RWPE2 (cell line): Measurements from ENCODE around the gene ZNF317.

ENCODE experiments used
- ATAC-seq: fragments of 200-7000 bp; cut with Tn5 transposase; 3 replicates; pipeline ENCODE4 v1.9.1; 2021; ENCODE audit warnings: low read depth
- DNase-seq: peaks from one replicate; pipeline ENCODE4 v3.0.0-alpha.2; 2020; ENCODE audit warnings: low spot score
- H3K27ac ChIP-seq: fragments of 450-650 bp; 2 replicates; pipeline ENCODE4 v1.5.1; 2017; ENCODE audit warnings: mild to moderate bottlenecking; ENCODE audit not compliant: poor library complexity, severe bottlenecking
- H3K27me3 ChIP-seq: fragments of 250-450 bp; sonication (Bioruptor Pico); 2 replicates; pipeline ENCODE4 v1.5.1; 2021; ENCODE audit warnings: mild to moderate bottlenecking, moderate library complexity; ENCODE audit not compliant: insufficient read depth, poor library complexity, severe bottlenecking
- H3K36me3 ChIP-seq: fragments of 250-450 bp; sonication (Bioruptor Pico); 2 replicates; pipeline ENCODE4 v1.5.1; 2020; ENCODE audit warnings: low read depth, mild to moderate bottlenecking, moderate library complexity
- H3K4me1 ChIP-seq: fragments of 250-450 bp; sonication (Bioruptor Pico); 2 replicates; pipeline ENCODE4 v1.5.1; 2021; ENCODE audit warnings: mild to moderate bottlenecking, moderate library complexity; ENCODE audit not compliant: insufficient read depth, poor library complexity, severe bottlenecking
- H3K4me3 ChIP-seq: fragments of 250-450 bp; sonication (Bioruptor Pico); 2 replicates; pipeline ENCODE4 v1.5.1; 2021; ENCODE audit warnings: mild to moderate bottlenecking, moderate library complexity; ENCODE audit not compliant: severe bottlenecking
- H3K9me3 ChIP-seq: fragments of 250-450 bp; sonication (Bioruptor Pico); 2 replicates; pipeline ENCODE4 v1.5.1; 2021; ENCODE audit warnings: mild to moderate bottlenecking, moderate library complexity; ENCODE audit not compliant: severe bottlenecking
- TF ChIP-seq, protein P1 (sequence below): fragments of 450-650 bp; IDR thresholded peaks from one replicate; pipeline ENCODE4 v1.5.1; 2017; ENCODE audit warnings: mild to moderate bottlenecking, moderate library complexity; ENCODE audit not compliant: poor library complexity, severe bottlenecking

The ZNF317 gene

DNA sequence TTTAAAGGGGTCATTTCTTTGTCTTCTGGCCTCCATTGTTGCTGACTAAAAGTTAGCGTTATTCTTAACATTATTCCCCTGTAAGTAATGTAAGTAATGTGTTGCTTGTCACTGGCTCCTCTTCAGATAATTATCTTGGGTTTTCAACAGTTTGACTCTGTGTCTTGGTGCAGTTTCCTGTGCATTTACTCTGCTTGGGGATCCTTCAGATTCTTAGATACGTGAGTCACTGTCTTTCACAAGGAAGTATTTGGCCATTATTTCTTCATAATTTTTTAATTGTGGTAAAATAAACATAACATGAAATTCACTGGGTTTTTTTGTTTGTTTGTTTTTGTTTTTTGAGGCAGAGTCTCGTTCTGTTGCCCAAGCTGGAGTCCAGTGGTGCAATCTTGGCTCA is 25.1 kb downstream of the ZNF317 start:
- H3K9me3 ChIP-seq = no peaks in the 10 kb centered on the region
- ATAC-seq = no peak
- no peaks in the 10 kb centered on the region for H3K27me3 ChIP-seq
- TF ChIP-seq, protein P1, sequence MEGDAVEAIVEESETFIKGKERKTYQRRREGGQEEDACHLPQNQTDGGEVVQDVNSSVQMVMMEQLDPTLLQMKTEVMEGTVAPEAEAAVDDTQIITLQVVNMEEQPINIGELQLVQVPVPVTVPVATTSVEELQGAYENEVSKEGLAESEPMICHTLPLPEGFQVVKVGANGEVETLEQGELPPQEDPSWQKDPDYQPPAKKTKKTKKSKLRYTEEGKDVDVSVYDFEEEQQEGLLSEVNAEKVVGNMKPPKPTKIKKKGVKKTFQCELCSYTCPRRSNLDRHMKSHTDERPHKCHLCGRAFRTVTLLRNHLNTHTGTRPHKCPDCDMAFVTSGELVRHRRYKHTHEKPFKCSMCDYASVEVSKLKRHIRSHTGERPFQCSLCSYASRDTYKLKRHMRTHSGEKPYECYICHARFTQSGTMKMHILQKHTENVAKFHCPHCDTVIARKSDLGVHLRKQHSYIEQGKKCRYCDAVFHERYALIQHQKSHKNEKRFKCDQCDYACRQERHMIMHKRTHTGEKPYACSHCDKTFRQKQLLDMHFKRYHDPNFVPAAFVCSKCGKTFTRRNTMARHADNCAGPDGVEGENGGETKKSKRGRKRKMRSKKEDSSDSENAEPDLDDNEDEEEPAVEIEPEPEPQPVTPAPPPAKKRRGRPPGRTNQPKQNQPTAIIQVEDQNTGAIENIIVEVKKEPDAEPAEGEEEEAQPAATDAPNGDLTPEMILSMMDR = no peak
- no peak for DNase-seq
- H3K36me3 ChIP-seq = peaks cover 55% of the 10 kb centered on the region
- H3K27ac ChIP-seq = no peak overlapping the region
- no peaks in the 10 kb centered on the region for H3K4me1 ChIP-seq
- H3K4me3 ChIP-seq = no peak overlapping the region

DNA sequence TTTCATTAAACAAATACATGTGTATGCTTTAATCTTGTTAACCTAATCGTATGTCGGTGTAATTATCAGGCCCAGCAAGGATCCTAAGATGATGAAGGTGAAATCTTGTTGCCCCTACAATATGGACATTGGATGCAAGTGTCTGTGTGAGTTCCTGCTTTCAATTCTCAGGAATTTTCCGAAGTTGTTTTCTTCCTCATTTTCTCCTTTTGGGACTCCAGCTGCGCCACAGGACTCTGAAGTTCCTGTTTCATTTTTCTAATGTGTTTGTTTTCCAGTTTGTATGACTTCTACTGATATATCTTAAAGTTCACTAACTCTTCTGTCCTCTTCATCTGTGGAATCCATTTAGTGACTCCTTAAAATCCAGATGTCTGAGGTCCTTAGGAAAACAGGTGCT is 26.6 kb downstream of the ZNF317 start:
- Histone ChIP-seq H3K4me3 (no peak overlapping the region), H3K9me3 (no peaks in the 10 kb centered on the region), H3K27ac (no peak overlapping the region), H3K27me3 (no peaks in the 10 kb centered on the region), H3K36me3 (peaks cover 39% of the 10 kb centered on the region), H3K4me1 (no peaks in the 10 kb centered on the region)
- no peak for DNase-seq
- ATAC-seq = no peak
- TF ChIP-seq, protein P1 = no peak

DNA sequence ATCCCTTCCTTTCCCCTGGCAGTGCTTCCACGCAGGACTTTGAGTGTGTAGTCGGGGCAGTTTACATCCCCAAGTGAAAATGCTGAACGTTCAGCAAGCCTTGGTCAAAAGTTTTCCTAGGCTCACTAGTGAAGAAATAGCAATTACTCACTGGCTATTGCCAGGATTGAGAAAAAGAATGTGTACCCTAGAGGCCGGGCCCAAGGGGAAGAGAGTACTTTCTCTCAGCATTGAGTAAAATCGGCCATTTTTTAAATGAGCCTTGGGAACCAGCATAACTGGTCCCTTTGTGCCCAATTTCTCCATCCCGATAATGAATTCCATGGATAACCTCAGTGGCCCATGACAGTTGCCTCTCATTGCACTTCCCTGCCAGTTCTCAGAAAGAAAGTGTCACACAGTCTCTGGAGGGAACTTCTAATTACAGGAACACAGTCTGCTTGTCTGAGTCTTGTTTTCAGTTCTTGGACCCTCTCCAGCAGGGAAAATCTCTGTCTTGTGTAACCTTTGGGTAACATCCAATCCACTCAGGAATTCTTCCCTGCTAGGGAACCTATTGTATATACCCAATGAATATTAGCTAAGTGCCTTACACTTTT is 31.3 kb downstream of the ZNF317 start:
- Histone ChIP-seq H3K27ac (no peak overlapping the region), H3K4me1 (no peaks in the 10 kb centered on the region), H3K4me3 (no peak overlapping the region), H3K36me3 (no peaks in the 10 kb centered on the region), H3K27me3 (no peaks in the 10 kb centered on the region), H3K9me3 (no peaks in the 10 kb centered on the region)
- ATAC-seq = no peak
- DNase-seq = no peak
- TF ChIP-seq, protein P1 = no peak

DNA sequence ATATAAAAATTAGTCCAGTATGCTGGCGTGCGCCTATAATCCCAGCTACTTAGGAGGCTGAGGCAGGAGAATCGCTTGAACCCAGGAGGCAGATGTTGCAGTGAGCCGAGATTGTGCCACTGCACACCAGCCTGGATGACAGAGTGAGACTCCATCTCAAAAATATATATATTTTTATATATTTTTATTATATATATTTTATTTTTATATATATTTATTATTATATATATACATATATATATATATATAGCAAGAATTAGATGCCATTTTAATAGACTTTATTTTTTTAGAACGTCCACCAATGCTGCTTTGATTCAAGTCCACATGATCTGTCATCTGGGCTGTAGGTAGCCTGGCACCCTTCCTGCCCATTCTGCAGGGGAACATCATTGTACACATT is 35.1 kb downstream of the ZNF317 start:
- no peaks in the 10 kb centered on the region for H3K9me3 ChIP-seq
- no peaks in the 10 kb centered on the region for H3K27me3 ChIP-seq
- no peaks in the 10 kb centered on the region for H3K36me3 ChIP-seq
- TF ChIP-seq, protein P1 = no peak
- ATAC-seq = no peak
- H3K4me3 ChIP-seq = no peak overlapping the region
- no peak for DNase-seq
- H3K27ac ChIP-seq = no peak overlapping the region
- no peaks in the 10 kb centered on the region for H3K4me1 ChIP-seq

DNA sequence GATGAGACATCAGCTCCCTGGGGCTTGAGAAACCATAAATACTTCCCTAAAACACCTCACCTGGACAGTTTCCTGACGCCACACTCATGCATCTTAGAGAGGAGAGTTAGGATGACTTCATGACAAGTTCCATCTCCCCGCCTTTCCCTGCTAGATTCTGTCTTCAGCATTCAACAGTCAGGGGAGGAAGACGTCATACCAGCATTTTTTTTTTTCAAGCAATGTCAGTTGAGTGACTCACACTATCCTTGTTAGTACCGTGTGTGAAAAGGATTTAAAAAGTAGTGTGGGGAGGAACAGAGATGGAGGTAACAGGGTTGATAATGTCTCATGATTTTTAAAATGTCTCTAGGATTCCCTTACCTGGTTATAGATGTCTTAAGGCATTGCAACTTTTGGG is 38.7 kb downstream of the ZNF317 start, which contains the start of gene OR7D2:
TSS of gene OR7D2 (plus strand) at position 79 of the 400 bp plus-strand sequence. CDS start 6,803 bp downstream, outside the sequence.
- no peak within 1 kb of the TSS for H3K4me3 ChIP-seq
- H3K27me3 ChIP-seq = no peaks in the 10 kb centered on the region
- no peaks in the 10 kb centered on the region for H3K4me1 ChIP-seq
- DNase-seq = no peak
- TF ChIP-seq, protein P1 = no peak
- H3K36me3 ChIP-seq = no peaks in the 10 kb centered on the region
- no peaks in the 10 kb centered on the region for H3K9me3 ChIP-seq
- no peak for ATAC-seq
- H3K27ac ChIP-seq = no peak within 1 kb of the TSS
